MV-4-11 (cell line): Measurements from ENCODE around the gene MED12L.

ENCODE experiments used
- DNase-seq: peaks from one replicate; lab custom pipeline; 2025; lab: John Stamatoyannopoulos, UW

The MED12L gene

GRCh38 chr3:151300539-151300938, 215.1 kb downstream of the MED12L start:
- DNase-seq = no peak

- no peak for DNase-seq
These were observed 216.3 kb downstream of the MED12L start for GRCh38 chr3:151301787-151302186.

GRCh38 chr3:151303751-151304150, 218.3 kb downstream of the MED12L start:
- DNase-seq = no peak

- DNase-seq = no peak
These were observed 219.8 kb downstream of the MED12L start for GRCh38 chr3:151305060-151305774.

GRCh38 chr3:151305775-151306151, 220.3 kb downstream of the MED12L start:
- no peak for DNase-seq

- no peak for DNase-seq
These were observed 220.8 kb downstream of the MED12L start for GRCh38 chr3:151306168-151306810.

- DNase-seq = no peak
These were observed 221.7 kb downstream of the MED12L start for GRCh38 chr3:151307131-151307530.

GRCh38 chr3:151307583-151308488, 222.4 kb downstream of the MED12L start:
- no peak for DNase-seq

- DNase-seq = no peak
These were observed 224.1 kb downstream of the MED12L start for GRCh38 chr3:151309566-151309965.

GRCh38 chr3:151312972-151313371, 227.5 kb downstream of the MED12L start:
- no peak for DNase-seq

GRCh38 chr3:151314137-151314536, 228.7 kb downstream of the MED12L start:
- no peak for DNase-seq

- no peak for DNase-seq
These were observed 229.1 kb downstream of the MED12L start for GRCh38 chr3:151314593-151314992.

- no peak for DNase-seq
These were observed 229.7 kb downstream of the MED12L start for GRCh38 chr3:151315136-151315535.

GRCh38 chr3:151315846-151316245, 230.4 kb downstream of the MED12L start:
- no peak for DNase-seq

GRCh38 chr3:151316267-151316991, 231.0 kb downstream of the MED12L start, which contains the start of gene GPR87:
Gene GPR87, minus strand, starts transcription at chr3:151316820. Its CDS starts 16,720 bp downstream, at chr3:151300100.
- DNase-seq = no peak

- DNase-seq = no peak
These were observed 232.8 kb downstream of the MED12L start for GRCh38 chr3:151318313-151318712.

GRCh38 chr3:151318991-151319390, 233.5 kb downstream of the MED12L start:
- DNase-seq = peak; percentile 51

- no peak for DNase-seq
These were observed 234.2 kb downstream of the MED12L start for GRCh38 chr3:151319628-151320027.

GRCh38 chr3:151320131-151320530, 234.7 kb downstream of the MED12L start:
- DNase-seq = no peak

- DNase-seq = peak; percentile 14
These were observed 236.1 kb downstream of the MED12L start for GRCh38 chr3:151321526-151321925.

GRCh38 chr3:151322511-151322910, 237.0 kb downstream of the MED12L start:
- DNase-seq = peak; percentile 15
